ENCODE measurements around the gene BMPR2. TPM values are rescaled to one million over a fixed set of nuclear protein-coding genes. Genes with fewer than 3 reads are reported as not detected.

BMPR2 gene
- total RNA-seq, 1 donor from 2014 or later = 47.8 TPM

- no peak for DNase-seq (ENCODE audit: low spot score in 2 of 2)
- Histone ChIP-seq H3K27me3 (no peaks in the 10 kb centered on the region), H3K4me1 (peaks cover 0 to 31% of the 10 kb centered on the region in 2 donors), H3K9me3 (no peaks in the 10 kb centered on the region), H3K4me3 (no peak overlapping the region), H3K36me3 (no peaks in the 10 kb centered on the region), H3K27ac (no peak overlapping the region)
- no peak for TF ChIP-seq CTCF (IDR thresholded peaks at IDR 0.05)
- intact Hi-C loops (cut with DNase I) = no loop called here
Observed at GRCh38 chr2:202387608-202388342, 11.6 kb downstream of the BMPR2 start.

- DNase-seq (ENCODE audit: low spot score in 2 of 2) = no peak
- intact Hi-C loops (cut with DNase I) = no loop called here
- TF ChIP-seq CTCF (IDR thresholded peaks at IDR 0.05) = no peak
- Histone ChIP-seq H3K36me3 (no peaks in the 10 kb centered on the region), H3K27me3 (no peaks in the 10 kb centered on the region), H3K27ac (no peak overlapping the region), H3K4me1 (no peaks in the 10 kb centered on the region), H3K4me3 (no peak overlapping the region), H3K9me3 (no peaks in the 10 kb centered on the region)
Observed at GRCh38 chr2:202400941-202401340, 24.8 kb downstream of the BMPR2 start.

GRCh38 chr2:202405798-202406197 is 29.7 kb downstream of the BMPR2 start:
- Histone ChIP-seq H3K4me3 (no peak overlapping the region), H3K9me3 (no peaks in the 10 kb centered on the region), H3K36me3 (no peaks in the 10 kb centered on the region), H3K27ac (no peak overlapping the region), H3K4me1 (peaks cover 0 to 6% of the 10 kb centered on the region in 2 donors), H3K27me3 (no peaks in the 10 kb centered on the region)
- intact Hi-C loops (cut with DNase I) = no loop called here
- TF ChIP-seq CTCF (IDR thresholded peaks at IDR 0.05) = no peak
- DNase-seq (ENCODE audit: low spot score in 2 of 2) = no peak

- intact Hi-C loops (cut with DNase I) = no loop called here
- no peaks in the 10 kb centered on the region for H3K36me3 ChIP-seq
- no peak for TF ChIP-seq CTCF (IDR thresholded peaks at IDR 0.05)
- peaks cover 0 to 6% of the 10 kb centered on the region in 2 donors for H3K4me1 ChIP-seq
- no peak for DNase-seq (ENCODE audit: low spot score in 2 of 2)
- H3K27me3 ChIP-seq = no peaks in the 10 kb centered on the region
- H3K4me3 ChIP-seq = no peak overlapping the region
- H3K9me3 ChIP-seq = no peaks in the 10 kb centered on the region
- no peak overlapping the region for H3K27ac ChIP-seq
Observed at GRCh38 chr2:202406445-202406978, 30.4 kb downstream of the BMPR2 start.

GRCh38 chr2:202408546-202409140 is 32.5 kb downstream of the BMPR2 start:
- Histone ChIP-seq H3K27me3 (no peaks in the 10 kb centered on the region), H3K4me1 (peaks cover 0 to 6% of the 10 kb centered on the region in 2 donors), H3K4me3 (no peak overlapping the region), H3K9me3 (no peaks in the 10 kb centered on the region), H3K36me3 (no peaks in the 10 kb centered on the region), H3K27ac (no peak overlapping the region)
- intact Hi-C loops (cut with DNase I) = no loop called here
- no peak for DNase-seq (ENCODE audit: low spot score in 2 of 2)
- no peak for TF ChIP-seq CTCF (IDR thresholded peaks at IDR 0.05)

Measured in ascending aorta (tissue), 2 donors.